Activated CD8-positive, alpha-beta memory T cell treated with anti-CD3 and anti-CD28 coated beads for 36 hours (primary cell): Measurements from ENCODE around the gene UBL7. TPM values are rescaled to one million over a fixed set of nuclear protein-coding genes. Genes with fewer than 3 reads are reported as not detected.

ENCODE experiments used
- CTCF ChIA-PET: fragments of 350-600 bp; sonication (Branson Sonifier 250); formaldehyde crosslinking; loops from one replicate; lab custom pipeline; 2021; ENCODE audit warnings: antibody characterized with exemption; lab: Charles Lee
- POLR2A ChIA-PET: fragments of 350-600 bp; sonication (Branson Sonifier 250); formaldehyde crosslinking; loops from one replicate; lab custom pipeline; 2021; ENCODE audit warnings: antibody characterized with exemption; lab: Charles Lee
- total RNA-seq, 2 experiments: library from RNA; stranded (reverse); gene quantifications; one replicate each; pipeline ENCODE4 v1.2.3, GENCODE V29; 2021

Gene UBL7
- total RNA-seq, 2 experiments from 2014 or later: 59.8 to 66.6 TPM

- ChIA-PET POLR2A (interaction anchor here (0.5 to 4.0 kb wide), 6 partner anchors 9 to 1028 kb away, joined by 3 to 19 read pairs (median 11); no protein-coding TSS in a partner anchor), CTCF (interaction anchor here (0.6 to 17.1 kb wide), 11 partner anchors 11 to 238 kb away, joined by 3 to 243 read pairs (median 4); no protein-coding TSS in a partner anchor)
These were observed 29.8 kb downstream of the UBL7 start for GRCh38 chr15:74431116-74431515.

DNA sequence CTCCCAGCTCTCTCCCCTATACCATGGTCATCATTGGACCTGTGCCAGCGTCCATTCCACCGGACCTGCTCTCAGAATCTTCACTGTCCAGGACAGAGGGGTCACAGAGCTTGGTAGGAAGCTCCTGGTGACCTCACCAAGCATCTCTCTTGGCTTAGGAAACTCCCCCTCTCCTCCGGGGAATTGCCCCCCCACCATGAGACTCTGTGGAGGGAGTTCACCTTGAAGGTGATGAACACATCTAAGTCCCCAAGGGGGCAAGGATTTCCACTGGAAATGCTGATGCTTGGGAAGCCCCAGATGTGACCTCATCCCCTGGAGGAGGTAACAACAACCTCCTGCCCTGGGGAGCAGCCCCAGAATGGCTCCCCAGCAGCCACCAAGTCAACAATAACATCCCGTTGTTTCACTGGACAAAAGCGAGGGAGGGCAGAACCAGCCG is 30.4 kb downstream of the UBL7 start:
- CTCF ChIA-PET: interaction anchor here (0.6 to 17.1 kb wide), 7 partner anchors 20 to 57 kb away, joined by 3 to 243 read pairs (median 5); no protein-coding TSS in a partner anchor
- POLR2A ChIA-PET: interaction anchor here (0.5 to 4.0 kb wide), 5 partner anchors 8 to 465 kb away, joined by 3 to 19 read pairs (median 4); no protein-coding TSS in a partner anchor

- ChIA-PET POLR2A (interaction anchor here (0.6 to 4.0 kb wide), 4 partner anchors 26 to 465 kb away, joined by 3 to 19 read pairs (median 4); no protein-coding TSS in a partner anchor), CTCF (interaction anchor here (0.6 to 17.1 kb wide), 6 partner anchors 27 to 55 kb away, joined by 4 to 243 read pairs (median 6); no protein-coding TSS in a partner anchor)
These were observed 31.1 kb downstream of the UBL7 start for GRCh38 chr15:74429781-74430400.

DNA sequence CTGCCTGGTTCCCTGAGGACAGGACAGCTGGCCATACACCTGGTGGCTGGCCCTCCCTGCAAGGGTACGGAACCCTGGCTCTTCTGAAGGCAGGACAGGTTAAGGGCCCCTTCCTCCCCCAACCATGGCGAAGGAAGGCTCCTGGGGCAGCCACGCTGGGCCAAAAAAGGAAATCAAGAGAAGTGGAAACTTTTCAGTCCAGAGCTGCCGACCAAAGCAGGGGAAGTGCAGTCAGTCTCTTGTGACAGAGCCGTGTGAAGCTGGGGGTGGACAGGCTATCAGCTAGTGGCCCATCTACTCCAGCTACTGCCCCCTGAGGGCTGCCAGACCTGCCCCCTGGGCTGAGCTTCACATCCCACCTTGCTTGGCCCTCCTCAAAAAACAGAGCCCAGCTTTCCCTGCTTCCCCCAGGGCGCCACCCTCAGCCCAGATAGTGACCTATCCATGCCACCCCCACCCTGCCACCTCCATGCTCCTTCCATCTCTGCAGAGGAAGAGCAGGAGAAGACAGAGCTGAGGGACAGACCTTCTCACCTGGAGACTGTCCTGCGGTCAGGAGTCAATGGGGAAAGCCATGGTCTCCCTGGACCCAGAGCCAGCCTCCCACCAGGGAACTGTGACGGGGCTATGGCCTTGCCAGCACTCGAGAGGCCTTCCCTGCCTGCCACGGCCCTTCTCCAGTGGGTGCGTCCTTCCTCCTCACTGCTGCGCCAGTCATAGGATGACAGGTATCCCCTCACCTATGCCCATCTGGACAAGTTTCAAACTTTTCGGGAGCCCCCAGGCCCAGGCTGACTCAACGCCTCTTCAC is 31.8 kb downstream of the UBL7 start:
- ChIA-PET CTCF (interaction anchor here (0.8 to 17.1 kb wide), 5 partner anchors 9 to 55 kb away, joined by 3 to 243 read pairs (median 4); no protein-coding TSS in a partner anchor), POLR2A (interaction anchor here (0.6 to 4.0 kb wide), 3 partner anchors 26 to 124 kb away, joined by 3 to 19 read pairs (median 4); no protein-coding TSS in a partner anchor)

GRCh38 chr15:74428442-74428787 is 32.5 kb downstream of the UBL7 start:
- ChIA-PET CTCF (interaction anchor here (0.8 to 17.1 kb wide), 4 partner anchors 10 to 54 kb away, joined by 3 to 243 read pairs (median 6); no protein-coding TSS in a partner anchor), POLR2A (interaction anchor here (0.5 to 0.6 kb wide), 2 partner anchors 10 to 113 kb away, joined by 4 read pairs; partner anchors contain the start of gene ARID3B)

DNA sequence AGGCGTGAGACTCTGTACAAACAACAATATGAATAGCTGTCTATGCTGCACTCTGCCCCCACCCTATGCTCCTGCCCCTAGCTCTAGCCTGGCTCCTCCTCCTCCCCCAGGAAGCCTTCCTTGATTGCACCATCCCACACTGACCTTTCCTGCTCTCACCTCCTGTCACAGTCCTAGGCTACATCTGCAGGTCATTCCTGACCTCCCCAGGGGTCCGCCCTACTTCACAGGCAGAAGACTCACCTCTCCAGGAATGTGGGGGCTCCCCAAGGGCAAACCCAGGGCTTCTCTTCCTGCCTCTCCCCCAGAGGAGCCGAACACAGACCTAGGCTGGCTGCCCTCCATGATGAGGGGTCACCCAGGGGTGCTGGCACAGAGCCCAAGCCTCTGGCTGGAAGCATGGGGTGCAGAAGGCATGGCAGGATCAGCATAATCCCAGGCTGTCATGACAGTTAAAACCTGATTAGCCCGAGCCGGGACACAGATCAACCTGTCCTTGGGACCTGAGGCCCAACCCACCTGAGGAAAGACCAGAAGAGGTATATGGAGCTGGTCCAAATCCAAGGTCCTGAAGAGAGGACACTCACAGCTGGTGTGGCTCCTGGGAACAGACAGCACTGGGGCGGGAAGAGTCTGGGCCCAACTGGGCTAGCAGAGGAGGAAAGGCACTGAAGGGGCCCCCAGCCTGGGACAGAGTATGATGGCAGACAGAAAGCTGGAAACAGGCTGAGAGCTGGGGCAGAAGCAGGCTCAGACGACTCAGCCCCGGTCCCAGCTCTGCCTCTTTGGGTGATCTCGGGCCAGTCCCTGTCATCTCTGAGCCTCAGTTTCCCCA is 33.1 kb downstream of the UBL7 start:
- ChIA-PET CTCF (interaction anchor here (1.4 to 17.1 kb wide), 3 partner anchors 25 to 53 kb away, joined by 4 to 243 read pairs (median 8); no protein-coding TSS in a partner anchor), POLR2A (interaction anchor here (0.5 to 0.6 kb wide), 3 partner anchors 10 to 127 kb away, joined by 3 to 4 read pairs (median 4); partner anchors contain the start of gene ARID3B)

- CTCF ChIA-PET: no interaction called here
These were observed 34.3 kb downstream of the UBL7 start for GRCh38 chr15:74426404-74427281.

GRCh38 chr15:74425630-74426029 is 35.3 kb downstream of the UBL7 start:
- ChIA-PET CTCF (interaction anchor here (1.0 kb wide), 1 partner anchor 51 kb away, joined by 3 read pairs; no protein-coding TSS in a partner anchor), POLR2A (no interaction called here)

More at GRCh38 chr15:74426404-74427281, 34.3 kb downstream of the UBL7 start:
- POLR2A ChIA-PET: interaction anchor here (0.6 kb wide), 2 partner anchors 21 to 26 kb away, joined by 3 read pairs; no protein-coding TSS in a partner anchor

DNA sequence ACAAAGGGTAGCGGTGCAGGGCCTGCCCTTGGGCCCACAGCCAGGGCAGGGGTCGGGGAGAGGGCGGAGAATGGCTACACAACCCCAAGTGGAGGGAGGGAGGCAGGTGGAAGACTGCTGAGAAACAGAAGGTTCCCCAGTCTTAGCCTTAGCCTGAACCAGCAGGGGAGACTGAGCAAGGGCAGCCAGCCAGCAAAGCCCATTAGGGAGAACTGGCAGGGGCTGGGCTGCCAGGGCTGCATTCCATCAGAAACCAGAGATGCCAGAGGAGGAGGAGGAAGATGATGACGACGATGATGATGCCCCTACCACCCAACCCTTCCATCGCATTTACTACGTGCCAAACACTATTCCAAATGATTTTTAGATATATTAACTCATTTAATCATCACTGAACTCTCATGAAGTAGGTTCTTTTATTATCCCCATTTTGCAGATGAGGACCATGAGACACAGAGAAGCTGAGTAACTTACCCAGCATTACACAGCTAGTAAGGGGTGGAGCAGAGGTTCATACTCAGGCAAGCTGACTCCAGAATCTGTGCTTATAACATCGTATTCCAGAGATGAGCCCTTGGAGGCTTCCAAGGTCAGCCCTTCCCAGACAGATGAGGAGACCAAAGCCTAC is 35.9 kb downstream of the UBL7 start:
- CTCF ChIA-PET: interaction anchor here (1.0 kb wide), 1 partner anchor 51 kb away, joined by 3 read pairs; no protein-coding TSS in a partner anchor
- POLR2A ChIA-PET: no interaction called here

- ChIA-PET CTCF (interaction anchor here (0.7 to 2.3 kb wide), 2 partner anchors 20 to 43 kb away, joined by 3 to 7 read pairs; no protein-coding TSS in a partner anchor), POLR2A (interaction anchor here (2.9 kb wide), 1 partner anchor 20 kb away, joined by 8 read pairs; no protein-coding TSS in a partner anchor)
These were observed 37.3 kb downstream of the UBL7 start for GRCh38 chr15:74423431-74424257.

GRCh38 chr15:74422652-74423430 is 38.1 kb downstream of the UBL7 start:
- POLR2A ChIA-PET: interaction anchor here (1.0 to 2.9 kb wide), 3 partner anchors 8 to 22 kb away, joined by 3 to 8 read pairs (median 3); no protein-coding TSS in a partner anchor
- CTCF ChIA-PET: interaction anchor here (1.8 to 2.3 kb wide), 2 partner anchors 19 to 41 kb away, joined by 7 read pairs; no protein-coding TSS in a partner anchor

DNA sequence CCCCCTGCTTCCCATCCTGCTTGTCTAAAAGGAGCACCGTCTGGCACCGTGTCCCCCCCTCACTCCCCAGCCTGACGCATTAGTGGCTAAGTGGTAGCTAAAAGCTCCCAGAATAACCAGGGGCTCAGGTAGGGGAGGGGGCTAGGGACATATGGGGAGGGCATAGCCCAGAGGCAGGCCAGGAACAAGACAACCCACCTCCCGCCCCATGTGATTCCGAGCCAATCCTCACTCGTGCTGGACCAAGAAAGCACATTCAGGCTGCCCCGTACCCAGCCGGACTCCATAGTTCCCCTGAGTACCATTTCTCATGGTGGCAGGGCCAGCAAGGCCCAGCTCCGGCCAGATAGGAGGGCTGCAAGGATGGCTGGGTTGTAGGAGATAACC is 38.7 kb downstream of the UBL7 start:
- CTCF ChIA-PET: interaction anchor here (0.8 to 2.3 kb wide), 3 partner anchors 19 to 40 kb away, joined by 3 to 7 read pairs (median 7); no protein-coding TSS in a partner anchor
- POLR2A ChIA-PET: interaction anchor here (1.0 to 2.9 kb wide), 3 partner anchors 9 to 22 kb away, joined by 3 to 8 read pairs (median 3); no protein-coding TSS in a partner anchor

GRCh38 chr15:74421302-74422245 is 39.4 kb downstream of the UBL7 start:
- POLR2A ChIA-PET: interaction anchor here (1.0 to 2.9 kb wide), 3 partner anchors 9 to 21 kb away, joined by 3 to 8 read pairs (median 3); no protein-coding TSS in a partner anchor
- CTCF ChIA-PET: interaction anchor here (0.8 to 2.3 kb wide), 4 partner anchors 18 to 47 kb away, joined by 3 to 7 read pairs (median 5); no protein-coding TSS in a partner anchor
